GM21367 (cell line): ENCODE measurements around the gene SMYD3.

Source experiments
- ATAC-seq: cut with Tn5 transposase; IDR thresholded peaks from one replicate; pipeline ENCODE4 v1.9.1; 2021; ENCODE audit not compliant: unreplicated experiment

Gene SMYD3

DNA sequence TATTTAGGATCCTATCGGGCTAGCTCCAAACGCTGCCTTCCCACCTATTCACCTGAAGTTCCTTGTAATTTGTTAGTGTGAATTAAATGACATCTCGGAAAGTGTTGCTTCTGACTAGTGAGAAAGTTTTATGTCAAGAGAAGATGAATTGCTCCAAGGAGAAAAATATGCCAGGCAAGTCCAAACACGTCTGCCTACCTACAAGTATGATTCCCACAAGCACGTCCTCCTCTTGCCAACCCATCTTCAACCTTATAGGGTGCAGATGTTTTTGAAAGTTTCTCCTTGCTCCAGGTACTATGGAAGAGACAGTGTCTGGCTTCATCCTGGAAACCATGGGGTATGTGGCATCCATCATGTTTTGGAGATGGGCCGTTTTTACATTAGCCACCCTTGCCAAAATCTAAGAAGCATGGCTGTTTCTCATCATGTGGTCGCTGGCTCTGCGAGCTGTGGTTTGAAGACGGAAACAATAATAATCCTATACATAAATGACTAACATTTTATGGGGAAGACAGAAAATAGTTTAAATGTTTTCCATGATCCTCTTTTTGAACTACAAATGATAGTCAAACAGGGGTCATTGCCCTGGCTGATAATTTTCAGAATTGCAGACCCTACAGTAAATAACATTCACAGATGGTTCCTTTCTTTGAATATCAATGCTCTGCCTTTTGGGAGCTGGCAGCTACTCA lies 505.8 kb downstream of the SMYD3 start:
- ATAC-seq, result no peak

DNA sequence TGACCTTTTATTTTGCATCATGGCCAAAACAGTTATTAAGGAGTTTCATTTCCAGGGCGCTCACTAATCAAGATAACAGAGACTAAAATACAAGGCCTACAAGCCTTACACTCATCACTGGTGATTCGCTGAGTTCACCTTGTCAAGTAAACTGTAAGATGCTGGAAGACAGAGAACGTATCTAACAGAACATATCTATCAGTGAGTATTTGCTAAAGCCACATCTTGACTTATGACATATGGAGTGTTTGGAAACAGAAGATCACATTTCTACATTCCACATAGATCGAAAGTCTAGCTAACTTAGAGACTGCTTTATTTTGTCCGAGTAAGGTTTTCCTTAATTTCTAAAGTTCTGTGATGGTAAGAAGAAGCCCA lies 506.5 kb downstream of the SMYD3 start:
- no peak for ATAC-seq

DNA sequence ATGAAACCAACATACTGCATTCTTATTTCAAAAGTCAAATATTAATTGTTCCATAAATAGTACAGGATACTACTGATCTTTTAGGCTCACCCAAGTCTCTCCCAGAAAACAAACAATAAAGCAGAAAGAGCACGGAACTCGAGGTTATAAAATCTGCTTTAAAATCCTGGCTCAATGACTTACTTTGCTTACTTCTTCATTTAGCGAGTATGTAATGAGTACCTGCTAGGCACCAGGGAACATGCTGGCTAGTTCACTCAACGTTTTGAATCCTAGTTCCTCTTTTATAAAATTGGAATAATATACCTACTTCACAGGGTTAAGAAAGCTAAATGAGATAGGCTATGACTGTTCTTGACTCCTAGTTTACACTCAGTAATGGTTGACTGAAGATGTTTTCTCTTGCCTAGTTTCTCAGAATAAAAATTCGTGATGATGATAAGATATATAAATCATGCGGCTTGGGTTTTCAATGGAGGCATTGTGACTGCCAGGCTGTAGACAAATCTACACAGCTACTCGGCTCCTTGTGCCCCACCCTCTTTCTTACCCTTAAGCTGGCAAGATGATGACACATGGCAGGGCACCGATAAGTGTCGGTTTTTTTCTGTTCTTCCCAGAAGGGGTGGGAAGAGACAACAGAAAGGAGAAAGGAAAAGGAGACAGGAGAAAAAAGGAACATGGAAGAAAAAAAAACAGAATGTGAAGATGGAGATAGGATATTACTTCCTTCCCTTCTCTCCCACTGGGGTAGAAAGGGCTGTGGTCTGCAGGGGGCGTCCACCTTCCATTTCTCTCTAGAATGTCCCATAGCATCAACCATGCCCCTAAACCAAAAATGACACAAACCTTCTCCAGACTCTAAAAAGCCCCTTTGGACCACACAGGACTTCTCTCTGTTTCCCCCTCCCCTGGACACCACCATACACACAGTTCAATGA lies 507.1 kb downstream of the SMYD3 start:
- ATAC-seq, result peak; percentile 72

DNA sequence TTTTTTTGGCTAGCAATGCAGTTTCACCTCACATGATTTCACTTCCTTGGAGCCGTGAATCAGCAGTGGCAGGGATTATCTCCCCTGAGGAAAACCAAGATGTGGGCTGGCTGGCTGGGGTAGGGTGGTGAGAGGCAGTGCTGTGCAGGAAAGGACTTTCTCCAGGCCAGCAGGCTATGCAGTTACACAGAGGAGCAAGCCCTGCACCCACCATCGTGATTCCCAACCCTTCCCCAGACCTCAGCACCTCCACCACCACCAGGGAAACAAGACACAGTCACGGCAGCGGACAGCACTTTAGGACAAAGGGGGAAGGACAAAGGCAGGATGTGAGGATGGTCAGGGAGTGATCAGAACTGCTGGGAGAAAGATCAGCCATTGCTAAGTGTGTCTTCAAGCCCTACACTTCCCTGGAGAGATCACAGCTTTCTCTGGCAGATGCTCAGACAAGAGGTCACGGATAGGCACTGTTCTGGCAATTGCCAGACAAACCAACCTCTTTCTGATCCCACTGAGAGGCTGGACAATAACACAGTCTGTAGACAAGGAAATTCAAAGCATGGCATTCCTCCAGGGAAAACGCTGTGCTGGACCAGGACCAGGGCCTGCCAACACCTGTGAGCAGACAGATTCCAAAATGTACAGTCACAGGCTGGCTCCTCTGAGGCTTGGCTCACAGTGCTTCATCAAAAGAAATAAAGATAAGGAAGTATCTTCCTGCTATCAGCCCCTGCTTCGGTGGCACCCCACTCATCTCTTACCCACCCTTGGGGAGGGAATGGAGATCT lies 509.4 kb downstream of the SMYD3 start:
- ATAC-seq, result no peak

DNA sequence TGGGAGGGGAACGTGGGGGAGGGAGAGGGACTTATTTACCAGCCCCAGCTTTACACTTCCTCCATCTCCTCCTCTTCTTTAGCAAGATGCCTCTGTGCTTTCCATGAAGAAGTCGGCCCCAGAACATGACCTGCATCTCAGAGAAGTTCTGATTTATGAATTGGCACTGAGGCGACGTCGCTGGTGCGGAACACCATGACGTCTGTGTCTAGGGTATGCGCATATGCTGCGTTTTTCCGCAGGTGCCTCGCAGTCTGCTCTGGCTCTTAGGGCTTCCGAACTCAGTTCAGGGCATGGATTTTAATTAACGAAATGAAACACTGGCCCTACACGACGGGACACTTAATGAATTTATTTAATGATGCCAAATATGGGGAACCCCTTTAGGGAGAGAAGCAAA lies 510.3 kb downstream of the SMYD3 start:
- ATAC-seq, result no peak

DNA sequence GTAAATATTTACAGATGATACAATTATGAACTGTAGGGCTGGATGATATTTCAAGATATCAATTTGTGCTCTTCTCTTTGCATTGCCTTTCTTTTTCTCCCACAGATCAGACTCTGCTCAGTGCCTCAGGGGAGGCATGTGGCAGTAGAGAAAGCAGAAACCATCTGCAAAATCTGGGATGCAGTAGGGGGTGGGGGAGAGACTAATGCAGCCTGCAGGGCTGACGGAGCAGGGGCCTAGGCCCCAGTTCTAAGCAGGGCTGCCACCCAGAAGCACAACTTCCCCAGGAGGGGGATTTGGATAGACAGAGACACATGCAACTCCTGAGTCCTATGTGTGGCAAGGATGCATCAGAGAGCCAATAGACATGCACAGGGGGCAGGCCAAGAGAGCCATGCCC lies 511.6 kb downstream of the SMYD3 start:
- no peak for ATAC-seq

DNA sequence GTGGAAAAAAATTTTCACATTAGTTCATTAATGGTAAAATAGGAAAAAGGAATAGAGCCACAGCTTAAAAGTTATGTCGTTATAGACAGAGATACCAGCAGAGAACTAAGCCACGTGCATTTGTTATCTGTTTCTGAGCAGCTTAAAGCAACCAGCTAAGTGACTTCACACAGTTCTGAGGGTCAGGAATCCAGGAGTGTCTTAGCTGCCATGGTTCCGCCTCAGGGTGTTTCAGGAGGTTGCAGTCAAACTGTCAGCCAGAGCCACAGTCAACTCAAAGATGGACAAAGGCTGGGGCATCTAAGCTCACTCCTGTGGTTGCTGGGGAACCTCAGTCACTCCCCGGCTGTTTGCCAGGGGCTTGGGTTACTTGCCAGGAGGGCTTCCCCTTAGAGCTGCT lies 515.8 kb downstream of the SMYD3 start:
- no peak for ATAC-seq

DNA sequence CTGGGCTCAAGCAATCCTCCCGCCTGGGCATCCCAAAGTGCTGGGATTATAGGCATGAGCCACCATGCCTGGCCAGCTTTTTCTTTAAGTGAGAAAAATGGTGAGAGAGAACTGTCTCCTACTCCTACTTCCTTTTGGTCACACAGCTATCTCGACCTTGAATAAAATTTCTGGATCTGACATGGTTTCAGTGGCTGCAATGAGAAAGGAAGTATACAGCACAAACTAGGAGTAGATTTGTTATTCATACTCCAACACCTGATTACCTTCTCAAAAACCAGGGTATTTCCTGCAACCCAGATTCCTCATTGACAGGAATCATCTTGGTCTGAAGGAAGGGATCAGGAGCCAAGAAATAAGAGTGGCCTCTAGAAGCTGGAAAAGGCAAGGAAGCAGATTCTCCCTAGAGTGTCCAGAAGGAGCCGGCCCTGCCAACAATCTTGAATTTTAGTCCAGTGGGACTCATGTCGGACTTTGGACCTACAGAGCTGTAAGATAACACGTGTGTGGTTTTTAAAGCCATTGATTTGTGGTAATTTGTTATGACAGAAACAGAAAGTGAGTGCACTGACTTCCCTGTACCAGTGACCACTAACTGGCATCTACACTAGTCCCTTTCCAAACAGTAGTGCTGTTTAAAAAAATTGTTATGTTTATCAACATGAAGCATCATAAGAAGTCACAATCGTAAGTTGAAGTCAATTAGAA lies 516.6 kb downstream of the SMYD3 start:
- ATAC-seq, result no peak

DNA sequence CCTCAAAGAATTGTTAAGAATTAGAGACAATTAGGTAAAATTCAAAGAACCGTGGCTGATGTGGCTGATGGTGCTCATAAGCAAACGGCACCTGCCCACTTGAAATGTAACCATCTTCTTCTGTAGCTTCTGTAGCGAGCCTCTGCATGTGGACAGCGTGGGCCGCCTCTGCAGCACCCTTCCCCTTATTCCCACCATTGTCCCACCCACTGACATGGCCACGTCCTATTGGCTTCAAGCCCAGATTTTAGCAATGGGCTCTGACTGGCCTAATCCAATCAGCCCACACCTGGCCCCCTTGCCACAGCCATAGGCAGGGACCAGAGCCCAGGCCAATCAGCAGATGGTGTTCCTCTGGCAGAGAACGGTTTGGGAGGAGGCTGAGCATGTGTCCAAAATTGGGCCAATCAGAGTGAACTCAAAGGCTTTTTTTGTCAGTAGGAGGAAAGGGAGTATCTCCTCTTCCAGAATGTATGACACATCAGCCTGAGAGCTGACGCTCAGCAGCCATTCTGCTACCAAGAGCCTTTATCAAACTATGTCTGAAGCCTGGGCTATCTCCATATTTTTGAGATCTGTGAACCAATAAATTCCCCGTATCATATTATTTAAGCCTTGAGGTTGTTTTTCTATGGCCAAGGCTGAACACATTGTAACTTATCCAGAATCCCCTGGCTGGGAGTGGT lies 518.5 kb downstream of the SMYD3 start:
- no peak for ATAC-seq

DNA sequence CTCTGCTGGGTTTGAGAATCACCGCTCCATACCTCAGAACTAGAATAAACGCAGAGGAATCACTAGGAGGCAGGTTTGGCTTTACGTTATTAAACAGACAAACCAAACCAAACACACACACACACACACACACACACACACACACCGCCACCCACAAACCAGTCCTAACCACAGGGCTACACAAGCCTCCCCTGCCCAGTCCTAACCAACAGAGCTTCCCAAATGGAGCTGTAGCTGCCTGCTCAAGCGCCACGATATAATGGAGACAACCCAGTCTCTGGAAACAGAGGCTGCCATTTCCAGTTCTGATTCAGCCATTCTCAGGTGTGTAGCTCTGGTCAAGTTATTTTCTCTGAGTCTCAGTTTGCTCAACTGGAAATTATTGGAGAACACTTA lies 519.1 kb downstream of the SMYD3 start:
- no peak for ATAC-seq

DNA sequence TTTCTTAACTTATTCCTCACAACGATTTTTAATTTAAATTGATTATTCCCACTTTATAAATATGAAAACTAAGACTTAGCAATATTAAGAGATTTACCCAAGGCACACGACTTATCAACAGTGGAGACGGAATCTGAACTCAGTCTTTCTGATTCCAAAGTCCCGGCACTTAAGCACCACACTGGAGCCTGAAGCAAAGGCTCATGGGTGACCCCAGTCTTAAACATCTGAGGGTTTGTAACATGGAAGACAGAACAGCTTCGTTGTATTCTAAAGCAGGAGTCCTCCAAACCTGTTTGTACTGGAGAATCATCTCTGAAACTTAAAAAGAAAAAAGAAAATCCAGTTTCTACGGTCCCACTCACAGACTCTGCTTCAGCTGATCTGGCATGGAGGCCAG lies 519.5 kb downstream of the SMYD3 start:
- ATAC-seq, result no peak

DNA sequence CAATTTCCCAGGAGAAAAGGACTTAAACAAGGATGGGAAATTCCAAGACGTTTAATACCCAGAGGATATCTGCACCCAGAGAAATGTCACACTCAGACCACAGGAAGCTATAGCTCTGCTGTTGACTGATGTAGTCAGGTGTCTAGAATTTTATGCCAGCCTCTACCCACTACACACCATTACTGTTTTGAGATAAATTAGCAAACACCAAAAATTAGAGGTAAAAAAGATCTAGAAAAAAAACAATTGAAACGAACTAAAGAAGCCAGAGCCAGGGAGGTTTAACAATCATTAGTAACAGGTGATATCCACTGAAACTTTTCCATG lies 519.9 kb downstream of the SMYD3 start:
- ATAC-seq, result no peak

DNA sequence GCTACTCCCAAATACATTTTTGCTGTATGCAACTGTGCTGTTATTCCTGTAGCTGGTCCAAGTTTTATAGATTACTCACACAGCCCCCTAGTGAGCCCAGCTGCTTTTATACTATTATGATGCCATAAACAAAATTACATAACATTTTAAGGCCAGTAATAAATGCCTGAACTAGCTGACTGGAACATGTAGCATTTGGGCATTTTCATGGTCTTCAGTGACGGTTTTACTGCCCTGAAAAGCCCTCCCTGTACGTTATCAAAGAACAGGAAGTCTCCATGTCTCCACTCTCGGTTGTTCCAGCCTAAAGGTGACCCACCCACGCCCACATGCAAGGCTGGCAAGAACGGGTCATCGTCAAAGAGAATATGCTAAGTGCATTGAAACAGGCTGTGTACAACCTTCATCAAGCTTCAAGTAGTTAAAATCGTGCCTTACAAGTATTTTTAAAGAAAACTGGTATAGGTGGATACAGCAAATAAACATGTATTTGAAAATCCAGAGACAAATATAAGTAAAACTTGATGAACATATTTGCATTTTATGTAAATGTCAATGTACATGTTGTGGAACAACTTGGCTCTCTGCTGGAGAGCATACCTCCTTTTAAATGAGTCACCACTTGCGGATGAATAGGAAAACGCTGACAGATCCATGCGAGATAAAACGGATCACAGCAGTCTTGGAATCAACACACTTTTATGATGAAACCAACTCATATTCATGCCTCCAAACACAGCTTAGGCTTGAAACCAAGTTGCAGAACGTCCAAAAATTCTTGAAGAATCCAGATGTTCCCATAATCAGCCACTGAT lies 520.5 kb downstream of the SMYD3 start:
- no peak for ATAC-seq

DNA sequence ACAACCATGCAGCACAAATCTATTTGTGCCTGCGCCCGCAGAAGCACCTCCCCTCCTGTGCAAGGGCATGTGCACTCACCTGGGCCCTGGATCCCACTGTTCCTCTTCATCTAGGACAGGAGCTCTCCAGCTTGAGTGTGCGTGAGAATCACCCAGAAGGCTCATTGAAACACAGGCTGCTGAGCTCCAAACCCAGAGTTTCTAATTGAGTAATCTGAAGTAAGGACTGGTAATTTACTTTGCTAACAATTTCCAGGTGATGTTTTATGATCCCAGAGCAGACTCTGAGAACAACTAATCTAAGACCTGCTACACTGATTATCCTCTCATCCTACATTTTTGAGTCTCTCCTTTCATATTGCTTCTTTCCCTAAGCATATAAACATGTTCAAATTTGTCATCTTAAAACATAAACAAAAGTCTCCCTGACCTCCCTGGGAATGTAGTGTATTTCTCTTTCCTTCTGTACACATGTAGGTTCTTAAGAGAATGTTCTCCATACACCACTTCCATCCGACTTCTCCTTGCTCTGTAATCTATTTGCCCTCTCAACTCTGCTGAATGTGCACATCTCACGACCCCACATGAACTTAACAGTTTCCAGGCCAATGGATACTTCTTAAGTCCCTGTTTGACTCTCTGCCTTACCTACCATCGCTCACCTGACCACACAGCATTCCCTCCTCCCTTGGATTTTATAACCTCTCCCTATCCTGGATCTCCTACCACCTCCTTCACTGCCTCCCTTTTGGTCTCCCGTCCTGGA lies 522.5 kb downstream of the SMYD3 start:
- ATAC-seq, result no peak

DNA sequence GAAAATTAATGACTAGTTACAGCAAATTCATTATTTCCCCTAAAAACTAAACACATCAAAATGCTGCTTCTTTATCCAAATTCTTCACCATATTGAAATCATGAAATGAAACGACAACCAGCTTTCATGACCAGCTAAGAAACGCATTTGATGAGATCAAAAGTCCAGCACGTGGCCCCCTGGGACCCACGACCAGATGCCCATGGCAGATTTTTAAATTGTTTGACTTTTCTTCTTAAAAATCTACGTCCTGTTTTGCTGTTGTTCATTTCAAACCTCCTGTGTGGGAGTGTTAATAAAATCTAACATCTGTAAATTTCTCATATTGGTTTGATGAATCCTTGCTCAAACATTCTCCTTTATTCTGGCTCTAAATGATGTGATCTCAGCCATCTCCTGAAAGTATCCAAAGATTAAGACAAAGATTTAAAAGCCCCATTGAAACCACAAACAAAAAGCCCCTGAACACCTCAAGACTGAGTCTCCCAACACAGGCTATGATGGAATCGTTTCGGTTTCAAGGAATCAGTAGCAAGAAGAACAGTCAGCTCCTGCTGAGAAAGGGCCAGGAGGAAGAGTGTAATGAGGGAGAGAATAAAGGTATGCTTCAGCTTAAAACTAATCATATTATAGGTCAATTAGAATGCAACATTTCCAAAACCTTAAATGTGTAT lies 523.6 kb downstream of the SMYD3 start:
- ATAC-seq, result no peak

DNA sequence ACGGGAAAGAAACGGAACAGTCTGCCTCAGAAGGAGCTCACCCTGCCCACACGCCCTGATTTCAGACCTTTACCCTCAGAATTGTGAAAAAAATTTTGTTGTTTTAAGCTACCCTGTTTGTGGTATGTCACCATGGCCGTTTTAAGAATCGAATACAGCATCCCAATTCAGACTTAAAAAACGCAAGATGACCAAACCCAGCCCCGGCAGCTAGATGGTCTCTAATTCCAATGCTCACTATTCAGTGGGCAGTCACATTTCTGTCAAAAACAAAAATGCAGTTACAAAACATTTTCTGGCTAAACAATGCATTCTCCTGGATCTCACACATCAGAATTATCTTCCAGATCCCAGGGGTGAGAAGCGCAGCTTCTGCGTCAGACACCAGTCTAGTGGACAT lies 527.5 kb downstream of the SMYD3 start:
- no peak for ATAC-seq

DNA sequence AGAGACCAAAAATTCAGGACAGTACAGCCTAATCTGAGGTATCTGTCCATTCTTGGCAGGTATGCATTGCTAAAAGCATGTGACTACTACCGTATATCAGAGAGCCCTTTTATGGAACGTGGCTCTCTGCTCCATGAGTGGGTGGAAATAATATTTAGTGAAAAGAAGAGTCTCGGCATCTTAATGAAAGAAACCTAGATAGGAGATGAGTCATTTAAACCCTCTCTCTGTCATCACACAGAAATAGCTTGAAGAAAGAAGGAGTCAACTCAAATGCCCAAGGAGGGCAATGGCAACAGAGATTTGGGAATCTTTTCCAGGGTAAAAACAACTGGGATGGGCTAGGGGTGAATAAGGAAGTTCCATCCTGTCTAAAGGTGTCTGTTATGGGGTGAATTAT lies 528.2 kb downstream of the SMYD3 start:
- ATAC-seq, result no peak

DNA sequence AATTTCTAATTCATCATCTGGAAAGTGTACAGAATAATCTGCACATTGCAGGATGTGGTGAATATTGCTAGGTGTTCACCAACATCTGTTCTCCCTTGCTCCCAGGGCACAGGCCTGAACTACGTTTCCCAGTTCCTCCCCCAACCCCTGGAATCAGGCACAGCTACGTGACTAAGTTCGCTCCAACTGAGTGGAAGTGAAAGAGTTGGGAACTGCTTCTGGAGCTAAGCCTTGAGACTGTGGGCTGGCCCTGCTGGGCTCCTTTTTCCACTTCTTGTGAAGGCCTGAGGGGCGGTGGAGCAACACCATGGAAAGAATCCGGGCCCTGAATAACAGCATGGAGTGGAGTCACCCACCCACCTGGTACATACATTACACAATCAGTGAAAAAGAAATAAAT lies 534.6 kb downstream of the SMYD3 start:
- no peak for ATAC-seq

DNA sequence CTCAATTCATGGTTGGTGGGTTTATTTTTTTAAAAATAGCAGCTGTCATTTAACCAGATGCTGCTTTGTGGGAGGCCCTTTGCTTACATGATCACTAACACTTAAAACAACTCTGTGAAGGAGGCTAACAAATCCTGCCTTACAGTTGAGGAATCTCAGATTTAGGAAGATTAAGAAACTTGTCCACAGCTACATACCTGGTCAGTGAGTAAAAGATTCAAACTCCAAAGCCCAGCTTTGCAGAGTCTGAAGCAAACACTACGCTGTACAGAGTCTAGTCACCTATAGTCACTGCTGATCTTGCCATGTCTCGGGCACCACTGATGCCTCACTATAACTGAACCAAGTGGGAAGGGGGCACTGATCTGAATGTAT lies 535.4 kb downstream of the SMYD3 start:
- ATAC-seq, result no peak
